ENCODE measurements around the gene EEFSEC.

EEFSEC gene

GRCh38 chr3:128271536-128272332 is 118.5 kb downstream of the EEFSEC start:
- DNase-seq (ENCODE audit: low read depth in 1 of 2, low spot score in 1 of 2) = no peak

- DNase-seq (ENCODE audit: low read depth in 1 of 2, low spot score in 1 of 2) = no peak
Observed at GRCh38 chr3:128273109-128273840, 120.0 kb downstream of the EEFSEC start.

GRCh38 chr3:128273841-128274573 is 120.7 kb downstream of the EEFSEC start:
- DNase-seq (ENCODE audit: low read depth in 1 of 2, low spot score in 1 of 2) = no peak

- no peak for DNase-seq (ENCODE audit: low read depth in 1 of 2, low spot score in 1 of 2)
Observed at GRCh38 chr3:128274837-128275236, 121.6 kb downstream of the EEFSEC start.

GRCh38 chr3:128275316-128276145 is 122.2 kb downstream of the EEFSEC start:
- DNase-seq (ENCODE audit: low read depth in 1 of 2, low spot score in 1 of 2) = no peak

- DNase-seq (ENCODE audit: low read depth in 1 of 2, low spot score in 1 of 2) = no peak
Observed at GRCh38 chr3:128276146-128276435, 122.8 kb downstream of the EEFSEC start.

GRCh38 chr3:128276577-128277183 is 123.4 kb downstream of the EEFSEC start:
- DNase-seq (ENCODE audit: low read depth in 1 of 2, low spot score in 1 of 2) = no peak

GRCh38 chr3:128277378-128278069 is 124.2 kb downstream of the EEFSEC start:
- no peak for DNase-seq (ENCODE audit: low read depth in 1 of 2, low spot score in 1 of 2)

- DNase-seq (ENCODE audit: low read depth in 1 of 2, low spot score in 1 of 2) = no peak
Observed at GRCh38 chr3:128278130-128278529, 124.8 kb downstream of the EEFSEC start.

- DNase-seq (ENCODE audit: low read depth in 1 of 2, low spot score in 1 of 2) = no peak
Observed at GRCh38 chr3:128278761-128279600, 125.7 kb downstream of the EEFSEC start.

GRCh38 chr3:128279601-128279880 is 126.3 kb downstream of the EEFSEC start:
- no peak for DNase-seq (ENCODE audit: low read depth in 1 of 2, low spot score in 1 of 2)

- DNase-seq (ENCODE audit: low read depth in 1 of 2, low spot score in 1 of 2) = no peak
Observed at GRCh38 chr3:128280481-128281052, 127.3 kb downstream of the EEFSEC start.

- no peak for DNase-seq (ENCODE audit: low read depth in 1 of 2, low spot score in 1 of 2)
Observed at GRCh38 chr3:128281056-128281455, 127.8 kb downstream of the EEFSEC start.

GRCh38 chr3:128281461-128282367 is 128.4 kb downstream of the EEFSEC start:
- no peak for DNase-seq (ENCODE audit: low read depth in 1 of 2, low spot score in 1 of 2)

- DNase-seq (ENCODE audit: low read depth in 1 of 2, low spot score in 1 of 2) = no peak
Observed at GRCh38 chr3:128282380-128283196, 129.3 kb downstream of the EEFSEC start.

GRCh38 chr3:128283421-128283820 is 130.1 kb downstream of the EEFSEC start:
- no peak for DNase-seq (ENCODE audit: low read depth in 1 of 2, low spot score in 1 of 2)
